SH-SY5Y (cell line): Measurements from ENCODE around the gene SFT2D1.

Experiments used
- GATA2 ChIP-seq: IDR thresholded peaks from 2 replicates; pipeline ENCODE4 v1.6.1; 2011; ENCODE audit warnings: mild to moderate bottlenecking, low read depth, low read length
- GATA3 ChIP-seq: IDR thresholded peaks from 2 replicates; pipeline ENCODE4 v1.6.1; 2011; ENCODE audit warnings: low read depth, mild to moderate bottlenecking, low read length, moderate library complexity

SFT2D1 gene

DNA sequence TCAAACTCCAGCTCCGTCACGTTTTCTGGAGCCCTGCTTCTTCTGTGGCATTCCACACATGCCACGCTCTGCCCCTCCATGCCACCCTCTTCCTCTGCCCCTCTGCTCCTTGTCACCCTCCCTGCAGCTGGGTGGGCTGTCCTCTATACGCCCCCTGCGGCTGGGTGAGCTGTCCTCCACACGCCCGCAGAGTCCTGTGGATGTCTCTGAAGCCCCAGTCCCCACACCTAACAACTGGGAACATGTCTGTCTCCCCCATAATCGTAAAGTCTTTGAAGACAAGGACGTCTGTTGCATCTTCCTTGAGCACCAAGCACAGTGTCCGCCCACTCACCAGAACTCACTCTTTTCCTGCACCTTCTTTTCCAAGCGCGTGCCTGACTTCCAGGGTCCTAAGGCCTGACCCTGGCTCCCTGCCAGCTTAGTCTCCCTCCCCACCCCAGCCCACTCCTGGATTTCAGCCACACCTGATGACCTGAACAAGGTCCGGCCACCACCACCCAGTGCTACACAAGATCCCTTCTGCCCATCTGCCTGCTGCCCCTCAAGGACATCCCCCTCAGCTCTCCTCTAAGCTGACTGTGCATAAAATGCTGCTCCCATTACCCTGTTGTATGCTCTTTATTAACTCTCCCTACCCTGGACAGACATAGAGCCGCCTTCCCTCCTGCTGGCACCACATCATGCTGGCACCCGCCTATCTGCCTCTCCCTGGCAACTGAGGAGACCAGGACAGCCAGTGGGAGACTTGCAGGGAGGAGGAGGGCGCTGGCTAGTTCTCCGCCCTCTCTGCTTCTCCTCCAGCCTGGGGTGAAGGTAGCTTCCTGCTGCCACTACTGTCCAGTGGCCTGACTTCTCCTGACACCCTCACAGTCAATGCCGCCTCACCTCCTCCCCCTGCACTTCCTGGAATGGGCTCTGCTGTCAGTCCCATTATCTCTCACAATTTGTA, 23.4 kb downstream of the SFT2D1 start:
- TF ChIP-seq GATA3 (no peak), GATA2 (no peak)

DNA sequence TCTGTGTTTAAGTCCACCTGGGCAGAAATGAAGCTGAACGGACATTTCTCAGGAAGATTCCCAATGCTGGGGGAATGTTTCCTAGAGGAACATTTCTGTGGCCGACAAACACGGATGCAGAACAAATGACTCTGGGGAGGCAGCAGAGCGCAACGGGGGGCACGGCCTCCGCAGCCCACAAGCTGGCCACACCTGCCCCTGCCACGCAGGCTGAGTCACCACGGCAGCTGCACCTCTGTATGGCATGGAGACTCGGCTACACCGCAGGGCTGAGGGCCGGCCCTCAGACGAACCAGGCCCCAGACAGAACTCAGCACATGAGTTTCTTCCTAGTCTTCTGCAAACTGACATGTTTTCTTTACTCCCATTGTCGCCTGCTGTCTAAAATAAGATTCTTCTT, 24.1 kb downstream of the SFT2D1 start:
- no peak for TF ChIP-seq GATA2
- no peak for TF ChIP-seq GATA3

DNA sequence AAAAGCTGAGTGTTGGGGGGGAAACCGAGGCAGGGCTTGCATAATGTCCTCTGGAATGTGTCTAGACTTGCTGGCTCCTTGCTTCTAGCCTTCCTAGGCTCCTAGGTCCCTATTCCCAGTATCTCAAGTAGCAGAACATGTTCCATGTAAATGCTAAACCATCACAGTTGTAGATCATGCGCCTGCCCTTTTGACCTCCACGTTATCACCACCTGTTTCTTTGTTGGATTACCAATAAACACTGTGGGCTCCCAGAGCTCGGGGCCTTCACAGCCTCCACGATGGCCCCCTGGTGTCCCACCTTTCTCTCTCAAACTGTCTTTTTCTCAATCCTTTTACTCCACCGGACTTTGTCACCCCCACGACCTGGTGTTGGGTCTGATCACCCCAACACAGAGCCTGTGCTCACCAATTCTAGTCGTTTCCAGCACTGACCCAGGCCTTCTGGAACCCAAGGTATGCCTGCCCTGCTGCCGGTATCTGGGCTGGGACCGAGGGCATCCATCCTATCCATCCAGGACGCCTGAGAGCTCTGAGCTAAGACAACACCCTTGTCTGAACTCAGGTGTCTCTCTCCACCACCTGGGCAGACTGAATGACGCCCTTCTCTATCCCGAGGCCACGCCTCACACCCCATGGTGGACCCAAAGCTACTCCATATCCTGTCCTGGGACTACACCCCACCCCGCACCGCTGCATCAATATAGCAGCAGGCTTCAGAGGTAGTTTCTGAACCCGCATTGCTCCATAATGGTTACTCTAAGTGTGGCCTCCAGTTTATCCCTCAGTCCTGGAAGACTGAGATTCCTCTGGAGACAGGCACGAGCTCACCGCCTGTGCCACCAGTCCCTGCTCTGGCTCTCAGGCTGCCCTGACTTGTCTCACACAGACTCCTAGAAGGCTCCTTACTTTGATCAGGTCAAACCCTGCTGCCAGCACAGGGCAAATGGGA, 24.8 kb downstream of the SFT2D1 start:
- TF ChIP-seq GATA2 (no peak), GATA3 (no peak)

DNA sequence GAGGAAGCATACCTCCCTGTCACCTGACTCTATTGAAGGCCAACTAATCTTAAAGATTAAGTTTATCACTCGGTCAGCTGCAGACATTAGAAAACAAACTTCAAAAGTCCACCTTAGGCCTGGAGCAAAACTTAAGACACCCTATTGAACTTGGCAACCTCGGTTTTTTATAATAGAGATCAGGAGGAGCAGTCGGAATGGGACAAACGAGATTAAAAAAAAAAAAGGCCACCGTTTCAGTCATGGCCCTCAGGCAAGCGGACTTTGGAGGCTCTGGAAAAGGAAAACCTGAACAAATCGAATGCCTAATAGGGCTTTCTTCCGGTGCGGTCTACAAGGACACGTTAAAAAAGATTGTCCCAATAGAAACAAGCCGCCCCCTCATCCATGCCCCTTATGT, 26.9 kb downstream of the SFT2D1 start:
- TF ChIP-seq GATA2 (no peak), GATA3 (no peak)

DNA sequence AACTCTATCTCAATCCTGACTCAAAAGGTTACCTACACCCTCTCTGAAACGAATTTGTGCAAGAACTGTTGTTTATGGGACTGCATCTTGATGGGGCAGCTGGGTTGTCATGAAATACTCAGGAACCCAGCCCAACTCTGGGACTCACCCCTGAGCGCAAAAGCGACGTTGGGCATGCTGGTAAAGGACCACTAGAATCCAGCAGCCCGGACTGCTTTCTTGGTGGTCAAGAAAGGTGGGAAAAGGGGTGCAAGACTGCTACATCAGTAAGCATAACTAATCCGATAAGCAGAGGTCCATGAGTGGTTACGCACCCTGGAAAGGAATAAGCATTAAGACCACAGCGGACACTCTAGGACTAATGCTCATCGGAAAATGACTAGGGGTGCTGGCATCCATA, 27.9 kb downstream of the SFT2D1 start:
- TF ChIP-seq GATA2 = no peak
- no peak for TF ChIP-seq GATA3

DNA sequence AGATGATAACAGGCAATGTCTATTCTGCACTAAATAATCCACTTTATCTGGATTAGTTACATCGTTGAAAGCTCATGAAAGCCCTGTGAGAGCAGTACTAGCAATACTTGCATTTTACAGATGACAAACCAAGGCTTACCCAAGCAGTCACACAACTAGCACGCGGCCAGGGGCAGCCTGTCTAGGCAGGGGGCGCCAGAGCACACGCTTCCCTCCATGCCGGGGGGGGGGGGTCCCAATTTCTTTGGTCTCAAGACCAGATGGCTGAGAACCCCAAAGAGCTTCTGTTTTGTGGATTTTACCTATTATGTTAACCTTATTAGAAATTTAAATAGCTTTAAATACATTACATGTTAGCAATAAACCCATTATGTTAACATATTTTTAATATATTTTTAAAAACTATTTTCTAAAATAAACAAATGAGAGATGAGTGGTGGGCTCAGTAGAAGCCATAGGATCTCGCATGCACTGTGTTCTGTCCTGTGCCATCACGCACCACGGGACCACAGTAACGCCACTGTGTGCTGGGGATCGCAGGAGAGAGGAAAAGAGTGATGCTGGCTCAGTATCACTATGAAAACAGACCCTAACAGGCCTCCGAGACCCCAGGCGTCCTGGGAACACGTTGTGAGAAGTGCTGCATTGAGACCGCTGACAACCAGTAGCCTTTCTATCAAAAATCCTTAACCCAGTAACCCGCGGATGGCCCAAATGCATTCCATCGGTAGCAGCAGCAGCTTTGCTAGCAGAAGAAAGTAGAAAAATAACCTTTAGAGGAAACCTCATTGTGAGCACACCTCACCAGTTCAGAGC, 28.9 kb downstream of the SFT2D1 start:
- no peak for TF ChIP-seq GATA3
- no peak for TF ChIP-seq GATA2

DNA sequence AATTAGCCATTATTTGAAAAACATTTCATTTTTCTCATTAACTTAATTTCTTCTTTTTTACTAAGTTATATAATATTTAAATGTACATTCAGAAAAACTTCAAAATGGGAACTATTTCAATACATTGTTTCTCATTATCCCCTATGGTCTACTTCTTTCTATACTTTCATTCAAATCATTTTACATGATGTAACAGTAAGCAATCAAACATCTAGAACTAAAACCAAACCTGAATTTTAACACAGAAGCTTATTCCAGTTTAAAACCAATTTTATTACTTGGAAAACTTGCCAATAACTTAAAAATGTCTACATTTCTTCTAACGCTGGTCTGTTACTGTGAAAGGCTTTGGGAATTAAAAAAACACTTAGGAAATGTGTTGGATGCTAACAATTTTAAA, 29.5 kb downstream of the SFT2D1 start:
- TF ChIP-seq GATA2 (no peak), GATA3 (no peak)

DNA sequence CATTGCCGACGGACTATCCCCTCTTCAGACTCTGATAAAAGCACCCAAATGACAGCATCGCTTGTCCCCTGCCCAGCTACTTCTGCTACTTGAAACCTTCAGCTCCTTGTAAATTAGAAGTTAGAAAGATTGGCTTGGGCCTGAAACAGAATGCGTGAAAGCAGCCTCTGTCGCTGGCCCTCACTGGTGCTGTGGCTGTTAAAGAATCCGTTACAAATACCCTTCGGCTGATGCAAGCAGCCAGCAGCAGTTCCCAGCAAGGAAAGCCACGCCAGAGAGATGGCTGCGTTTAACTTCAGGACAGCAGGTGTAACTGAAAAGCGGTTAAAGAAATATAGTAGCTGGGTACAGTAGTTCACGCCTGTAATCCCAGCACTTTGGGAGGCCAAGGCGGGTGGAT, 31.7 kb downstream of the SFT2D1 start:
- TF ChIP-seq GATA3 (no peak), GATA2 (no peak)

DNA sequence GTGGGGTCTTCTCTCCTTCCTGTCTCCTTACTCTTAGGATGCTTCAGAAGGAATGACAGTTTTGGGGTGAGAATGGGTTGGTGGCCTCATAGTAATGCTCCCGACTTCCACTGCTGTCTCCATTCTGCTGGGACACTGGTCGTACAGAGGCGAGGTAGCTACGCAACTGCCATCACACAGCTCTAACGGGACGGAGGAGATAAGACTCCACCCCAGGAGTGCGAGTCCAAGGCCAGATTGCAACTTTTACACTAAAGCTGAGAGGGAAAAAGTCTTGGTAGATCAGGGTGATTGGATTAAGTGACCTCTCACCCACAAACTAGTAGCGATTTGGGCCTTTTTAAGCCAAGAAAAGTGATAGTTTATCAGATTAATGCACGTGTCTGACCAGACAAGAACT, 32.4 kb downstream of the SFT2D1 start:
- no peak for TF ChIP-seq GATA3
- TF ChIP-seq GATA2 = no peak

DNA sequence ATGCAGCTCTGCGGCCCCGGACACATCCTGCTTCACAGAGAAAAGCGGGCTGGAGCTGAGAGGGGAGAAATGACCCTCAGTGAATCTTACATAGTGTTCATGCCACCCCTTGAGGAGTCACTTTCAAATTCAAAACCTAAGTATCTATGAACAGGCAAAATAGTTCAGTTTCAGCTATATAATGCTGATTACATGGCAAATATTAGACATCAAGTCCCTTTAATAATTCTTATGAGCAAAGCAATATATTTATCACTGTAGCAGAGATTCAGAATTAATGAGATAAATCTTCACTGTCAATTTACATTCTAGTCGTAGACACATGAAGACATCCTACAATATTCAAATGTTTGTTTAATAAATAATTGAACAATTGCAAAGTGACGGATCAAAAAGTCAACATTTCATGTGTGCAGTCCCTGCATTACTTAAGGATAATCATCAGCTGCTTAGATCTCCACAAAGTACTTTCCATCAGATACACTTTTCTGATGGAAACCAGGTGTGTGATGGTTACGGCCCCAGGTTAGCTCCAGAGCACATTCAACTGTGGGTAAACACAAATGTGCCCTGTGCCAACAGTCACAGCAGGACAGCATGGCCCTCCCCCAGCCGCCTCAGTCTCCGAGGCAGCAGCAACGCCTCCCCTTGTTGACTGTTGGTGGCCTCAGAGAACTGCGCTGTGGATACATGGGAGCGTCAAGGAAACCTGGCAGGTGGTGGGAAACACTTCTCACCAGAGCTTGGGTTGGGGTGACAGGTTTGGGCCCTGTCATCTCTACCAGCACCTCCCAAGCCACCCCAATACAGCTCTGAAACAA, 33.4 kb downstream of the SFT2D1 start:
- TF ChIP-seq GATA2 (no peak), GATA3 (no peak)

DNA sequence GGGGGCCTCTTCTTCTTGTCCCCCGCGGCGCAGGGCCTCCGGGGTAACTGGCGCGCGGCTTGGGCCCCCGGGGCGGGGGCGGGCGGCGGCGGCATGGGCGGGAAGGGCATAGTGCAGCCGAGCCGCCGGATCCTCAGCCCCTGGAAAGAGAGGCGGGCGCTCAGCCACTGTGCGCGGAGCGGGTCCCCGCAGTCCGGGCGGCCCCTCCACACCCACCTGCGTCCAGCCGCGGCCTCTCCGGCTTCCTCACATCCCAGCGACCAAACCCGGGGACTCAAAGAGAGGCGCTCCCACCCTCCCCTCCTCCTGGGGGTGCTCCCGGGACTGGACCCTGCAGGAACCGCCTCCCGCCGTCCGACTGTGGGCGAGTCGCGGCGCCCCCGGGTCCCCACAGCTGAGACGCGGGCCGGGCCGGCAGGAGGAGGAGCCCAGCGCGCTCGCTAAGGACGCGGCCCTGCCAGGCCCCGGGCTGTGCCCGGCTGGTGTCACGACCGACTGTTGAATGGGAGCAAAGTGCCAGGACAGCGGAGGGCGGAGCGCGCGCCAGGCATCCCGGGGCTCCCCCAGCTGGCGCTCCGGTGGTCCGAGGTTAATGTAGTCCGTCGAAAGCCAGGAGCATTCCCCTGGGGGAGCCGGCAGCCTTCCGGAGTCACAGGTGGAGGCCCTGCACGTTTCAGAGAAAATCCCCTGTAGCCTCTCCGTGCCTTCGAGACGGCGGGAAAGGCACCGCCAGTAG, 34.1 kb downstream of the SFT2D1 start, which contains the start of gene PRR18:
Gene PRR18 (minus strand): TSS at position 360 of the 736 bp plus-strand sequence. CDS start 250 bp downstream, at position 110.
- no peak for TF ChIP-seq GATA3
- TF ChIP-seq GATA2 = no peak
